ENCODE results near the gene TVP23C.
"Not testable (repeated sequence)": the region's sequence is repeated elsewhere in the genome, so short reads cannot be mapped to it uniquely, and the experiment has no call there.

The TVP23C gene

DNA sequence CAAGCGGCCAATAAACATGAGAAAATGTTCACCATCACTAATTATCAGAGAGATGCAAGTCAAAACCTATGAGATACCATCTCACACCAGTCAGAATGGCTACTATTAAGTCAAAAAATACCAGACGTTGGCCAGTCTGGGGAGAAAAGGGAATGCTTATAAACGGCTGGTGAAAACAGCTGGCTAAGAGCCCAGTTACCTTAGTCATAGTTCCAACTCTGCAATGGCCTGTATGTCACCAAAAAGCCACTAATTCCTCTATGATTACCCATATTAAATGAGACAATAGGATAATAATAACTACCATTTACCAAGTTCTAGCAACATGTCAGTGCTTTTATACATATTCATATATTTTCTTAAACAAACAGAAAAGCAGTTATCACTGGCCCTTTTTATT lies 52.9 kb downstream of the TVP23C start:
- no peak overlapping the region for H3K4me3 ChIP-seq (ENCODE audit: low read depth, low read length)
- ChIA-PET POLR2A (no interaction called here), CTCF (interaction anchor here (0.9 to 2.7 kb wide), 4 partner anchors 8 to 262 kb away, joined by 3 to 27 read pairs (median 10); no protein-coding TSS in a partner anchor)
- no peak for TF ChIP-seq CTCF (IDR thresholded peaks at IDR 0.05; ENCODE audit: insufficient read depth, low read length, missing control alignments)
- DNase-seq (ENCODE audit: low read depth, low spot score), result peak; percentile 53

GRCh38 chr17:15509095-15509494 lies 54.2 kb downstream of the TVP23C start:
- CTCF ChIA-PET, result interaction anchor here (0.8 to 2.7 kb wide), 4 partner anchors 52 to 251 kb away, joined by 3 to 27 read pairs (median 4); no protein-coding TSS in a partner anchor
- DNase-seq (ENCODE audit: low read depth, low spot score), result no peak

DNA sequence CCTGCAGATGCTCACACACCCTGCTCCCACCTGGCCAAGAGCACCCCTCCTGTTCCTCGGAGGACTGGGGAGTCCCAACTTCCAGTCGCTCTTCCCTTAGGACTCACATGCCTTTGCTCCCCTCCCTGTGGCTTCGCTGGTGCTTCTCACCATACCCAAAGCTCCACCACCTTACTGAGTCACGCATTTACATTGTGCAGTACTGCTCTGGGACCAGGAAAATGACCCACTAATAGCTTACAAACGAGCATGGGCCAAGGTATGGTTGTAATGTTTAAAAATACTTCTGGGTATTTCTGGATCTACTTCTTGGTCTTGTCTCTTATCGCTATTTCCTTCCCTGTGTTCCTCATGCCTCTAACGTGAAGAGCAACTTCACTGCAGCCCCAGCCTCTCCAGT lies 54.8 kb downstream of the TVP23C start:
- CTCF ChIA-PET, result interaction anchor here (0.8 to 2.7 kb wide), 4 partner anchors 51 to 251 kb away, joined by 3 to 27 read pairs (median 4); no protein-coding TSS in a partner anchor
- no peak for TF ChIP-seq CTCF (IDR thresholded peaks at IDR 0.05; ENCODE audit: insufficient read depth, low read length, missing control alignments)
- POLR2A ChIA-PET, result interaction anchor here (0.5 kb wide), 1 partner anchor 137 kb away, joined by 3 read pairs; no protein-coding TSS in a partner anchor
- no peak overlapping the region for H3K4me3 ChIP-seq (ENCODE audit: low read depth, low read length)
- no peak for DNase-seq (ENCODE audit: low read depth, low spot score)

More at GRCh38 chr17:15509095-15509494, 54.2 kb downstream of the TVP23C start:
- TF ChIP-seq CTCF (IDR thresholded peaks at IDR 0.05; ENCODE audit: insufficient read depth, low read length, missing control alignments), result no peak
- POLR2A ChIA-PET, result interaction anchor here (0.5 kb wide), 1 partner anchor 136 kb away, joined by 3 read pairs; no protein-coding TSS in a partner anchor
- H3K4me3 ChIP-seq (ENCODE audit: low read depth, low read length), result no peak overlapping the region

GRCh38 chr17:15507896-15508295 lies 55.4 kb downstream of the TVP23C start:
- POLR2A ChIA-PET, result no interaction called here
- TF ChIP-seq CTCF (IDR thresholded peaks at IDR 0.05; ENCODE audit: insufficient read depth, low read length, missing control alignments), result no peak

DNA sequence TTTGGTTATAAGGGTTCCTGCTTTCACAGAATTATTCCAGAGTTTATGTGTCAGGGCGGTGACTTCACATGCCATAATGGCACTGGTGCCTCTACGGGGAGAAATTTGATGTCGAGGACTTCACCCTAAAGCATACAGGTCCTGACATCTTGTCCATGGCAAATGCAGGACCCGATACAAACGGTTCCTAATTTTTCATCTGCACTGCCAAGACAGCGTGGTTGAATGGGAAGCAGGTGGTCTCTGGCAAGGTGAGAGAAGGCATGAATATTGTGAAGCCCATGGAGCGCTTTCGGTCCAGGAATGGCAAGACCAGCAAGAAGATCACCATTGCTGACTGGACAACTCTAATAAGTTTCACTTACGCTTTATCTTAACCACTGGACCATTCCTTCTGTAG lies 56.3 kb downstream of the TVP23C start:
- ChIA-PET POLR2A (no interaction called here), CTCF (interaction anchor here (0.9 to 1.3 kb wide), 3 partner anchors 10 to 250 kb away, joined by 3 to 5 read pairs (median 4); no protein-coding TSS in a partner anchor)

More at GRCh38 chr17:15507896-15508295, 55.4 kb downstream of the TVP23C start:
- no peak for DNase-seq (ENCODE audit: low read depth, low spot score)
- H3K4me3 ChIP-seq (ENCODE audit: low read depth, low read length), result no peak overlapping the region
- CTCF ChIA-PET, result interaction anchor here (0.9 to 2.7 kb wide), 5 partner anchors 11 to 251 kb away, joined by 3 to 27 read pairs (median 4); no protein-coding TSS in a partner anchor

GRCh38 chr17:15505708-15506107 lies 57.6 kb downstream of the TVP23C start:
- POLR2A ChIA-PET; DNase-seq (ENCODE audit: low read depth, low spot score); H3K4me3 ChIP-seq (ENCODE audit: low read depth, low read length); CTCF ChIA-PET: not testable (repeated sequence)

More for the DNA sequence above, 56.3 kb downstream of the TVP23C start:
- H3K4me3 ChIP-seq (ENCODE audit: low read depth, low read length), result no peak overlapping the region
- TF ChIP-seq CTCF (IDR thresholded peaks at IDR 0.05; ENCODE audit: insufficient read depth, low read length, missing control alignments), result no peak
- DNase-seq (ENCODE audit: low read depth, low spot score), result no peak

- DNase-seq (ENCODE audit: low read depth, low spot score), result no peak
- H3K4me3 ChIP-seq (ENCODE audit: low read depth, low read length), result no peak overlapping the region
- CTCF ChIA-PET, result interaction anchor here (0.7 to 11.1 kb wide), 31 partner anchors 7 to 323 kb away, joined by 3 to 318 read pairs (median 7); no protein-coding TSS in a partner anchor
- POLR2A ChIA-PET, result no interaction called here
- TF ChIP-seq CTCF (IDR thresholded peaks at IDR 0.05; ENCODE audit: insufficient read depth, low read length, missing control alignments), result no peak
Observed at GRCh38 chr17:15503731-15504130, 59.6 kb downstream of the TVP23C start.

Measured in AG04449 (cell line).